HepG2 (cell line): ENCODE data around the gene SERPINE2. TPM values are rescaled to one million over a fixed set of nuclear protein-coding genes. Genes with fewer than 3 reads are reported as not detected.

Experiments used
- CENPX ChIP-seq: sonication (generic); formaldehyde crosslinking; IDR thresholded peaks from 2 replicates; pipeline ENCODE4 v1.9.0; 2021; ENCODE audit warnings: mild to moderate bottlenecking, missing genetic modification reagents, moderate library complexity
- FOXA3 ChIP-seq: IDR thresholded peaks from 2 replicates; pipeline ENCODE4 v1.6.1; 2016; ENCODE audit warnings: missing genetic modification reagents, missing compliant biosample characterization
- HDAC6 ChIP-seq: fragments of 200-600 bp; sonication (generic); IDR thresholded peaks from 2 replicates; pipeline ENCODE4 v1.7.0; 2017; ENCODE audit warnings: mild to moderate bottlenecking, antibody characterized with exemption, low read length, low read depth
- HNRNPUL1 ChIP-seq: fragments of 200-400 bp; formaldehyde crosslinking; IDR thresholded peaks from 2 replicates; pipeline ENCODE4 v1.6.1; 2017; ENCODE audit warnings: low read depth, mild to moderate bottlenecking, low read length, moderate library complexity
- NFE2 ChIP-seq: sonication (generic); formaldehyde crosslinking; IDR thresholded peaks from 2 replicates; pipeline ENCODE4 v1.4.0; 2020; ENCODE audit warnings: missing genetic modification reagents
- NFYB ChIP-seq: sonication (generic); formaldehyde crosslinking; IDR thresholded peaks from 2 replicates; pipeline ENCODE4 v1.4.0; 2020; ENCODE audit warnings: missing genetic modification reagents
- RBFOX2 ChIP-seq: fragments of 200-400 bp; formaldehyde crosslinking; IDR thresholded peaks from 2 replicates; pipeline ENCODE4 v1.6.1; 2017; ENCODE audit warnings: low read depth, mild to moderate bottlenecking, low read length
- SNAPC2 ChIP-seq: sonication (generic); formaldehyde crosslinking; IDR thresholded peaks from 2 replicates; pipeline ENCODE4 v1.8.1; 2022; ENCODE audit warnings: mild to moderate bottlenecking, missing genetic modification reagents
- ZBTB42 ChIP-seq: sonication (generic); formaldehyde crosslinking; IDR thresholded peaks from 2 replicates; pipeline ENCODE4 v1.5.0; 2020; ENCODE audit warnings: mild to moderate bottlenecking, missing genetic modification reagents
- ZNF142 ChIP-seq: sonication (generic); formaldehyde crosslinking; IDR thresholded peaks from 2 replicates; pipeline ENCODE4 v1.4.0; 2020; ENCODE audit warnings: missing genetic modification reagents
- ZNF354B ChIP-seq: sonication (generic); formaldehyde crosslinking; IDR thresholded peaks from 2 replicates; pipeline ENCODE4 v1.8.0; 2022; ENCODE audit warnings: mild to moderate bottlenecking, missing genetic modification reagents
- ZNF556 ChIP-seq: sonication (generic); formaldehyde crosslinking; IDR thresholded peaks from 2 replicates; pipeline ENCODE4 v1.4.0; 2020; ENCODE audit warnings: mild to moderate bottlenecking, missing genetic modification reagents, borderline replicate concordance
- ZNF605 ChIP-seq: sonication (generic); formaldehyde crosslinking; IDR thresholded peaks from 2 replicates; pipeline ENCODE4 v1.8.0; 2022; ENCODE audit warnings: mild to moderate bottlenecking, missing genetic modification reagents
- ZNF709 ChIP-seq: sonication (generic); formaldehyde crosslinking; IDR thresholded peaks from 2 replicates; pipeline ENCODE4 v1.5.0; 2020; ENCODE audit warnings: mild to moderate bottlenecking, missing genetic modification reagents
- polyA plus RNA-seq, 8 experiments: library from polyadenylated mRNA; depleted of rRNA in 3 of 8; stranded (reverse) in 7 of 8; unstranded in 1 of 8; fragments of >200 nt; fragmentation: Illumina TruSeq in 4 of 8; extraction: Trizol in 4 of 8; gene quantifications; 2 replicates each; pipeline versions ENCODE4 v1.2.1 to v1.2.3, GENCODE V29; 2011 to 2016; ENCODE audit warnings: low read depth in 4 of 8, missing spikeins in 1 of 8, mixed read lengths in 1 of 8; ENCODE audit not compliant: insufficient read depth in 1 of 8
- total RNA-seq, 5 experiments: library from RNA; depleted of rRNA; stranded (reverse); fragments of >200 nt; fragmentation: Illumina TruSeq; extraction: Trizol; gene quantifications; 2 replicates each; pipeline ENCODE4 v1.2.3, GENCODE V29; 2016; ENCODE audit warnings: low read depth in 1 of 5
- TF ChIP-seq, protein P1 (sequence below): sonication (generic); formaldehyde crosslinking; IDR thresholded peaks from 2 replicates; pipeline ENCODE4 v1.4.0; 2020; ENCODE audit warnings: mild to moderate bottlenecking, missing genetic modification reagents
- TF ChIP-seq, protein P2 (sequence below): sonication (generic); formaldehyde crosslinking; IDR thresholded peaks from 2 replicates; pipeline ENCODE4 v1.9.0; 2021; ENCODE audit warnings: missing genetic modification reagents, mild to moderate bottlenecking, borderline replicate concordance

Gene SERPINE2
- total and polyA plus RNA-seq, 2 of the 13 experiments (the other 11 are each of a cell fraction or from before 2014, with no cell fraction given) = 7.9 to 18.1 TPM

DNA sequence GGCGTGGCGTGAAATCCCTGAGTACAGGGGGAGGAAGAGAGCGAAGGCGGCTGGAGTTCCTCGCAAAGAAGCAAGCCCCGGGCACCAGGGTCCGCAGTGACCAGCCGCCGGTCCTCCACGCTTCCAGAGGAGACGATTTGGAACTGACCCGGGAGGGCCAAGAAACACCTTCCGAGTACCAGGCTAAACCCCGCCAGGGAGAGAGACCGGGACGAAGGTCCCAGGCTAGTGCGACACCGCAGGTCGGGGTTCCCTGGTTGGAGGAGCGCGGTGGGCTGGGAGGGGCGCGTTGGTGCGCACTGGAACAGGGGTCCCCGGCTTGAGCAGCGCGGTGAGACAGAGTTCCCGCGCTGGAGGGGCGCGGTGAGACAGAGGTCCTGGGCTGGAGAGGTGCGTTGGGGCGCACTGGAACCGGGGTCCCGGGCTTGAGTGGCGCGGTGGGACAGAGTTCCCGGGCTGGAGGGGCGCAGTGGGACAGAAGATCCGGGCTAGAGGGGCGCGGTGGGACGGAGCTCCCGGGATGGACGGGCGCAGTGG is 94.9 kb downstream of the SERPINE2 start (continued):
- TF ChIP-seq ZNF556 (CRISPR knock-in tag) = no peak; the same call in 1 of the 2 replicates
- peak; percentile 49 for TF ChIP-seq NFYB (CRISPR knock-in tag)
- TF ChIP-seq, protein P1, sequence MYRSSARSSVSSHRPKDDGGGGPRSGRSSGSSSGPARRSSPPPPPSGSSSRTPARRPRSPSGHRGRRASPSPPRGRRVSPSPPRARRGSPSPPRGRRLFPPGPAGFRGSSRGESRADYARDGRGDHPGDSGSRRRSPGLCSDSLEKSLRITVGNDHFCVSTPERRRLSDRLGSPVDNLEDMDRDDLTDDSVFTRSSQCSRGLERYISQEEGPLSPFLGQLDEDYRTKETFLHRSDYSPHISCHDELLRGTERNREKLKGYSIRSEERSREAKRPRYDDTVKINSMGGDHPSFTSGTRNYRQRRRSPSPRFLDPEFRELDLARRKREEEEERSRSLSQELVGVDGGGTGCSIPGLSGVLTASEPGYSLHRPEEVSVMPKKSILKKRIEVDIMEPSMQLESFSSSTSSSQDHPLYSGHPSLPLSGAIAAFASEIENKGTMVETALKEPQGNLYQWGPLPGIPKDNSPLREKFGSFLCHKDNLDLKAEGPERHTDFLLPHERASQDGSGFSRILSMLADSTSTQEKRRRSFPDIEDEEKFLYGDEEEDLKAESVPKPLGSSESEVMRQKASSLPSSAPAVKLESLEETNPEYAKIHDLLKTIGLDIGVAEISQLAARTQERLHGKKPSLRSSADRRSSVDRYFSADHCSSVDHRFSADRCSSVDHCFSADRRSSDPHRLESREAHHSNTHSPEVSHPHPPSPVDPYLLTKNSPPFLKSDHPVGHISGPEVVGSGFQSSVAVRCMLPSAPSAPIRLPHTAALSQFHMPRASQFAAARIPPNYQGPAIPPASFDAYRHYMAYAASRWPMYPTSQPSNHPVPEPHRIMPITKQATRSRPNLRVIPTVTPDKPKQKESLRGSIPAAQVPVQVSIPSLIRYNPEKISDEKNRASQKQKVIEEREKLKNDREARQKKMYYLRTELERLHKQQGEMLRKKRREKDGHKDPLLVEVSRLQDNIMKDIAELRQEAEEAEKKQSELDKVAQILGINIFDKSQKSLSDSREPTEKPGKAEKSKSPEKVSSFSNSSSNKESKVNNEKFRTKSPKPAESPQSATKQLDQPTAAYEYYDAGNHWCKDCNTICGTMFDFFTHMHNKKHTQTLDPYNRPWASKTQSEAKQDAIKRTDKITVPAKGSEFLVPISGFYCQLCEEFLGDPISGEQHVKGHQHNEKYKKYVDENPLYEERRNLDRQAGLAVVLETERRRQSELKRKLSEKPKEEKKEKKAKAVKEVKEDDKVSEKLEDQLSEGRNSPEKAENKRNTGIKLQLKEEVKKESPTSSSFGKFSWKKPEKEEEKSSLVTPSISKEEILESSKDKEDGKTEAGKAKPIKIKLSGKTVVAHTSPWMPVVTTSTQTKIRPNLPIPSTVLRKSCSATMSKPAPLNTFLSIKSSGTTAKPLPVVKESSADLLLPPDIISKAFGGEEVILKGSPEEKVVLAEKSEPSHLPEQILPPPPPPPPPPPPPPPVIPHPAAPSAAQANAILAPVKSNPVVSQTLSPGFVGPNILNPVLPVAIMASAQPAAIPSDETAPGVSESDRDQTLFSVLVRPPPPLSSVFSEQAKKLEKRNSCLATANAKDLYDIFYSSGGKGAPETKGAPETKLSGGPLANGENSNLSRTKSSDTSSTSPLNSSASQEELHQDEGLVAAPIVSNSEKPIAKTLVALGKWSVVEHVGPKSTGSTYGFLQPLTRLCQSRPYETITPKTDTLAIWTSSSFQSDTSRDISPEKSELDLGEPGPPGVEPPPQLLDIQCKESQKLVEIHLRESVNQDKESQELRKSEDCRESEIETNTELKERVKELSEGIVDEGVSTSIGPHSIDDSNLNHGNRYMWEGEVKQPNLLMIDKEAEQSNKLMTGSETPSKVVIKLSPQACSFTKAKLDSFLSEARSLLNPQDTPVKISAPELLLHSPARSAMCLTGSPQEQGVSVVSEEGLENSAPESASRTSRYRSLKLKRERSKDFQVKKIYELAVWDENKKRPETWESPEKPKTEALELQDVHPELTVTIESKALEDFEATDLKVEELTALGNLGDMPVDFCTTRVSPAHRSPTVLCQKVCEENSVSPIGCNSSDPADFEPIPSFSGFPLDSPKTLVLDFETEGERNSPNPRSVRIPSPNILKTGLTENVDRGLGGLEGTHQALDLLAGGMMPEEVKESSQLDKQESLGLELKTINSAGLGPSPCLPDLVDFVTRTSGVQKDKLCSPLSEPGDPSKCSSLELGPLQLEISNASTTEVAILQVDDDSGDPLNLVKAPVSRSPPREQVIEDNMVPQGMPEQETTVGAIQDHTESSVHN = no peak
- TF ChIP-seq ZNF605 (CRISPR knock-in tag) = no peak
- no peak; the same call in 1 of the 2 replicates for TF ChIP-seq ZNF354B (CRISPR knock-in tag)
- no peak for TF ChIP-seq ZNF142 (CRISPR knock-in tag)
- TF ChIP-seq, protein P2, sequence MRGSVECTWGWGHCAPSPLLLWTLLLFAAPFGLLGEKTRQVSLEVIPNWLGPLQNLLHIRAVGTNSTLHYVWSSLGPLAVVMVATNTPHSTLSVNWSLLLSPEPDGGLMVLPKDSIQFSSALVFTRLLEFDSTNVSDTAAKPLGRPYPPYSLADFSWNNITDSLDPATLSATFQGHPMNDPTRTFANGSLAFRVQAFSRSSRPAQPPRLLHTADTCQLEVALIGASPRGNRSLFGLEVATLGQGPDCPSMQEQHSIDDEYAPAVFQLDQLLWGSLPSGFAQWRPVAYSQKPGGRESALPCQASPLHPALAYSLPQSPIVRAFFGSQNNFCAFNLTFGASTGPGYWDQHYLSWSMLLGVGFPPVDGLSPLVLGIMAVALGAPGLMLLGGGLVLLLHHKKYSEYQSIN (CRISPR knock-in tag) = no peak
- no peak for TF ChIP-seq NFE2 (CRISPR knock-in tag)
- 0 out of 2 replicates have a peak, but pooled peaks have one; percentile 24 for TF ChIP-seq FOXA3
- TF ChIP-seq HNRNPUL1 = no peak
- no peak for TF ChIP-seq ZBTB42 (CRISPR knock-in tag)
- no peak for TF ChIP-seq CENPX (CRISPR knock-in tag)
- no peak for TF ChIP-seq RBFOX2
- TF ChIP-seq SNAPC2 (CRISPR knock-in tag) = no peak
- TF ChIP-seq ZNF709 (CRISPR knock-in tag) = no peak
- no peak for TF ChIP-seq HDAC6
